ENCODE results near the gene SLC22A23. TPM values are rescaled to one million over a fixed set of nuclear protein-coding genes. Genes with fewer than 3 reads are reported as not detected.
A peak's percentile ranks its signal among the peaks of the same experiment; 100 is the strongest.

Gene SLC22A23
- total RNA-seq, 1 experiment from 2014 or later = 6.8 TPM

- H4K8ac ChIP-seq (replicated peaks; ENCODE audit: insufficient read length, low read depth, low read length) = no peak overlapping the region
- peaks cover 61 to 77% of the 10 kb centered on the region in 2 experiments for H3K4me1 Mint-ChIP-seq
These were observed 121.7 kb downstream of the SLC22A23 start for GRCh38 chr6:3335169-3335568.

More at GRCh38 chr6:3335169-3335568, 121.7 kb downstream of the SLC22A23 start:
- WGBS (ENCODE audit: extremely low coverage, insufficient read length, low lambda C conversion rate) = no CpG with 5 or more reads among the region's 6 CpGs
- no peak overlapping the region for H2AFZ ChIP-seq (ENCODE audit: low read length)
- H3K27ac ChIP-seq (ENCODE audit: insufficient read length, low read depth, low read length) = no peak overlapping the region
- no peak overlapping the region for H2BK12ac ChIP-seq (ENCODE audit: insufficient read length, low read depth, low read length)
- H4K91ac ChIP-seq (ENCODE audit: insufficient read length, low read depth, low read length) = no peak overlapping the region
- no peaks in the 10 kb centered on the region for H3K9me3 ChIP-seq (ENCODE audit: control insufficient read depth, low read depth, low read length)
- H2BK5ac ChIP-seq (ENCODE audit: insufficient read length, low read length) = no peak overlapping the region
- no peaks in the 10 kb centered on the region for H3K23me2 ChIP-seq (ENCODE audit: insufficient read length, low read depth, low read length, poor library complexity, severe bottlenecking)
- no peak overlapping the region for H3K23ac ChIP-seq (ENCODE audit: insufficient read length, low read depth, low read length)
- peaks cover 5% of the 10 kb centered on the region; the same call in 1 of the 2 replicates for H3K79me2 ChIP-seq (ENCODE audit: insufficient read depth, low read length)
- Mint-ChIP-seq H3K27ac (no peak overlapping the region), H3K9me3 (no peaks in the 10 kb centered on the region), H3K4me3 (no peak overlapping the region), H3K27me3 (ENCODE audit: low read depth) (no peaks in the 10 kb centered on the region), H3K36me3 (ENCODE audit: insufficient read depth in 1 of 3, low read depth in 3 of 3) (peaks cover 0 to 4% (median 0%) of the 10 kb centered on the region in 3 experiments; a peak in 2 of 7 replicates)
- H3K4me2 ChIP-seq (ENCODE audit: insufficient read depth, insufficient read length, low read length) = no peak overlapping the region
- no peak overlapping the region for H3T11ph ChIP-seq (ENCODE audit: low read length)
- no peaks in the 10 kb centered on the region for H4K20me1 ChIP-seq (ENCODE audit: control insufficient read depth, insufficient read depth, insufficient read length)
- H3K56ac ChIP-seq (ENCODE audit: insufficient read length, low read depth, low read length) = no peak overlapping the region
- H2BK120ac ChIP-seq (ENCODE audit: low read depth, low read length, poor library complexity, severe bottlenecking) = no peak overlapping the region
- no peak overlapping the region for H3K4ac ChIP-seq (ENCODE audit: low read depth, low read length)
- no peak overlapping the region for H2AK5ac ChIP-seq (ENCODE audit: insufficient read length, low read length)
- H3K14ac ChIP-seq (ENCODE audit: insufficient read depth, low read length) = no peak overlapping the region
- peak; percentile 21 for DNase-seq
- no peak overlapping the region for H4K5ac ChIP-seq (ENCODE audit: insufficient read length, low read depth, low read length)
- H3K4me1 ChIP-seq (ENCODE audit: insufficient read depth, low read length) = peaks cover 20% of the 10 kb centered on the region; the same call in 1 of the 2 replicates
- H2BK15ac ChIP-seq (ENCODE audit: low read depth, low read length) = no peak overlapping the region
- no peak for TF ChIP-seq CTCF (conservative IDR thresholded peaks at IDR 0.05)
- no peak overlapping the region for H2BK20ac ChIP-seq (ENCODE audit: low read depth, low read length, poor library complexity, severe bottlenecking)
- no peak overlapping the region for H3K9ac ChIP-seq (ENCODE audit: extremely low read depth, insufficient read length, low read length)
- H3K79me1 ChIP-seq (ENCODE audit: insufficient read depth, low read depth, low read length, poor library complexity, severe bottlenecking) = no peaks in the 10 kb centered on the region
- no peaks in the 10 kb centered on the region for H3K27me3 ChIP-seq (ENCODE audit: insufficient read depth, low read length)
- H3K18ac ChIP-seq (ENCODE audit: insufficient read length, low read depth, low read length) = no peak overlapping the region
